Hepatocyte (in vitro differentiated cells): ENCODE data around the gene CCDC192. TPM values are rescaled to one million over a fixed set of nuclear protein-coding genes. Genes with fewer than 3 reads are reported as not detected.

Experiments used
- DNase-seq: peaks from one replicate; pipeline ENCODE4 v3.0.0-alpha.2; 2016; ENCODE audit warnings: low spot score
- H2AFZ ChIP-seq: fragments of 200-600 bp; sonication (generic); 2 replicates; pipeline ENCODE4 v1.6.0; 2016; ENCODE audit warnings: antibody characterized with exemption, mild to moderate bottlenecking
- H3K27ac ChIP-seq: fragments of 200-600 bp; sonication (generic); 2 replicates; pipeline ENCODE4 v1.5.1; 2016; ENCODE audit warnings: mild to moderate bottlenecking
- H3K27me3 ChIP-seq: fragments of 200-600 bp; sonication (generic); 2 replicates; pipeline ENCODE4 v1.6.1; 2016
- H3K36me3 ChIP-seq: fragments of 200-600 bp; sonication (generic); replicated peaks from 2 replicates; pipeline ENCODE4 v1.5.1; 2016; ENCODE audit warnings: low read depth; ENCODE audit not compliant: insufficient read depth
- H3K4me1 ChIP-seq: fragments of 200-600 bp; sonication (generic); 2 replicates; pipeline ENCODE4 v1.5.1; 2016; ENCODE audit warnings: mild to moderate bottlenecking, moderate library complexity; ENCODE audit not compliant: insufficient read depth
- H3K4me2 ChIP-seq: fragments of 200-600 bp; sonication (generic); 2 replicates; pipeline ENCODE4 v1.6.0; 2016
- H3K4me3 ChIP-seq: fragments of 200-600 bp; sonication (generic); 2 replicates; pipeline ENCODE4 v1.5.1; 2016; ENCODE audit warnings: mild to moderate bottlenecking
- H3K79me2 ChIP-seq: fragments of 200-600 bp; sonication (generic); 2 replicates; pipeline ENCODE4 v1.6.0; 2017; ENCODE audit warnings: mild to moderate bottlenecking
- H3K9me2 ChIP-seq: fragments of 200-600 bp; sonication (generic); replicated peaks from 2 replicates; pipeline ENCODE4 v1.6.0; 2017; ENCODE audit warnings: mild to moderate bottlenecking; ENCODE audit not compliant: insufficient read depth
- H3K9me3 ChIP-seq: fragments of 200-600 bp; sonication (generic); 2 replicates; pipeline ENCODE4 v1.5.1; 2016; ENCODE audit warnings: low read depth, mild to moderate bottlenecking
- H4K20me1 ChIP-seq: fragments of 200-600 bp; sonication (generic); 2 replicates; pipeline ENCODE4 v1.6.0; 2016; ENCODE audit warnings: mild to moderate bottlenecking; ENCODE audit not compliant: insufficient read depth, poor library complexity, severe bottlenecking
- CTCF ChIP-seq: fragments of 200-600 bp; sonication (generic); IDR thresholded peaks from 2 replicates; pipeline ENCODE4 v1.5.1; 2016; ENCODE audit warnings: antibody characterized with exemption, mild to moderate bottlenecking; ENCODE audit not compliant: poor library complexity
- EZH2 ChIP-seq: fragments of 200-600 bp; sonication (generic); IDR thresholded peaks from 2 replicates; pipeline ENCODE4 v1.6.1; 2016; ENCODE audit warnings: antibody characterized with exemption, mild to moderate bottlenecking, borderline replicate concordance
- EZH2phosphoT487 ChIP-seq: fragments of 200-600 bp; sonication (generic); IDR thresholded peaks from one replicate; pipeline ENCODE4 v1.6.1; 2018; ENCODE audit warnings: antibody characterized with exemption, mild to moderate bottlenecking, low read depth, moderate library complexity; ENCODE audit not compliant: unreplicated experiment, severe bottlenecking
- WGBS: methylation state at CpG from one replicate; pipeline ENCODE4 v1.1.6; 2016; ENCODE audit warnings: low lambda C conversion rate; ENCODE audit errors: missing lambda C conversion rate; 5-methylcytosine and 5-hydroxymethylcytosine counted together
- polyA plus RNA-seq: library from polyadenylated mRNA; unstranded; fragments of >200 nt; fragmentation: Nextera tagmentation; extraction: Ambion mirVana; gene quantifications from 2 replicates; pipeline ENCODE4 v1.2.1, GENCODE V29; 2016
- total RNA-seq: library from RNA; depleted of rRNA; stranded (reverse); fragments of >200 nt; gene quantifications from 2 replicates; pipeline ENCODE4 v1.2.3, GENCODE V29; 2014

The CCDC192 gene
- total and polyA plus RNA-seq, 2 experiments from 2014 or later: 0.39 TPM; not detected in 1

GRCh38 chr5:127935398-127935797 is 232.2 kb downstream of the CCDC192 start:
- Histone ChIP-seq H3K4me1 (no peaks in the 10 kb centered on the region), H3K4me2 (no peak overlapping the region), H3K27me3 (no peaks in the 10 kb centered on the region), H3K9me2 (no peaks in the 10 kb centered on the region), H3K36me3 (no peaks in the 10 kb centered on the region), H2AFZ (no peak overlapping the region), H3K79me2 (no peaks in the 10 kb centered on the region), H4K20me1 (no peaks in the 10 kb centered on the region), H3K27ac (peak overlapping the region; percentile 66), H3K4me3 (no peak overlapping the region), H3K9me3 (no peaks in the 10 kb centered on the region)
- TF ChIP-seq CTCF: no peak
- TF ChIP-seq EZH2: no peak
- TF ChIP-seq EZH2phosphoT487: no peak
- peak; percentile 37 for DNase-seq
- WGBS: 46% methylated on average over 1 of the region's 1 CpG

GRCh38 chr5:127936439-127936972 is 233.3 kb downstream of the CCDC192 start:
- Histone ChIP-seq H3K9me3 (no peaks in the 10 kb centered on the region), H3K4me3 (no peak overlapping the region), H3K27me3 (no peaks in the 10 kb centered on the region), H3K79me2 (no peaks in the 10 kb centered on the region), H2AFZ (no peak overlapping the region), H3K27ac (no peak overlapping the region), H3K4me1 (no peaks in the 10 kb centered on the region), H4K20me1 (no peaks in the 10 kb centered on the region), H3K4me2 (no peak overlapping the region), H3K36me3 (no peaks in the 10 kb centered on the region), H3K9me2 (no peaks in the 10 kb centered on the region)
- 78% methylated on average over 6 of the region's 6 CpGs for WGBS
- TF ChIP-seq CTCF (no peak), EZH2 (no peak), EZH2phosphoT487 (no peak)
- DNase-seq: no peak

- H2AFZ ChIP-seq: no peak overlapping the region
These were observed 235.6 kb downstream of the CCDC192 start for GRCh38 chr5:127938746-127939145.

More at GRCh38 chr5:127938746-127939145, 235.6 kb downstream of the CCDC192 start:
- no peaks in the 10 kb centered on the region for H3K79me2 ChIP-seq
- no peak overlapping the region for H3K4me3 ChIP-seq
- TF ChIP-seq EZH2 (no peak), CTCF (no peak), EZH2phosphoT487 (no peak)
- no peaks in the 10 kb centered on the region for H3K4me1 ChIP-seq
- no peaks in the 10 kb centered on the region for H3K36me3 ChIP-seq
- WGBS: 70% methylated on average over 2 of the region's 2 CpGs
- no peaks in the 10 kb centered on the region for H3K9me3 ChIP-seq
- no peaks in the 10 kb centered on the region for H3K9me2 ChIP-seq
- no peak overlapping the region for H3K27ac ChIP-seq
- DNase-seq: no peak
- H4K20me1 ChIP-seq: no peaks in the 10 kb centered on the region
- H3K27me3 ChIP-seq: no peaks in the 10 kb centered on the region
- H3K4me2 ChIP-seq: no peak overlapping the region
